Neural cell (in vitro differentiated cells): ENCODE results near the gene KRTAP10-10. TPM values are rescaled to one million over a fixed set of nuclear protein-coding genes. Genes with fewer than 3 reads are reported as not detected.

Source experiments
- H2AFZ ChIP-seq: fragments of 200-600, 300-800 bp; sonication (generic), shearing (Covaris generic); 2 replicates; pipeline ENCODE4 v1.6.0; 2014; ENCODE audit warnings: low read depth, mild to moderate bottlenecking, antibody characterized with exemption, low read length, moderate library complexity
- H3F3A ChIP-seq: fragments of 200-600 bp; shearing (Covaris generic); 2 replicates; pipeline ENCODE4 v1.6.1; 2016; ENCODE audit warnings: mild to moderate bottlenecking, moderate library complexity, mixed read lengths, antibody characterized with exemption, low read length; ENCODE audit not compliant: insufficient read depth, poor library complexity, severe bottlenecking
- H3K27ac ChIP-seq: fragments of 200-600, 300-800 bp; sonication (generic), shearing (Covaris generic); 2 replicates; pipeline ENCODE4 v1.5.1; 2014; ENCODE audit warnings: mild to moderate bottlenecking, low read length, moderate library complexity
- H3K27me3 ChIP-seq: fragments of 300-800, 200-600 bp; sonication (generic), shearing (Covaris generic); 2 replicates; pipeline ENCODE4 v1.6.0; 2014; ENCODE audit warnings: mild to moderate bottlenecking, low read depth, low read length, moderate library complexity; ENCODE audit not compliant: insufficient read depth
- H3K36me3 ChIP-seq: fragments of 300-800, 200-600 bp; sonication (generic), shearing (Covaris generic); 2 replicates; pipeline ENCODE4 v1.5.1; 2014; ENCODE audit warnings: mild to moderate bottlenecking, antibody characterized with exemption, low read length, moderate library complexity; ENCODE audit not compliant: insufficient read depth
- H3K4me2 ChIP-seq: fragments of 300-800, 200-600 bp; sonication (generic), shearing (Covaris generic); 2 replicates; pipeline ENCODE4 v1.6.0; 2014; ENCODE audit warnings: mild to moderate bottlenecking, low read length
- H3K4me3 ChIP-seq: fragments of 300-800, 200-600 bp; sonication (generic), shearing (Covaris generic); 2 replicates; pipeline ENCODE4 v1.5.1; 2014; ENCODE audit warnings: mild to moderate bottlenecking, low read length, moderate library complexity
- H3K79me2 ChIP-seq: fragments of 200-600 bp; shearing (Covaris generic); replicated peaks from 2 replicates; pipeline ENCODE4 v1.6.0; 2014; ENCODE audit warnings: mild to moderate bottlenecking, low read length, moderate library complexity; ENCODE audit not compliant: insufficient read depth
- H3K9ac ChIP-seq: fragments of 300-800, 200-600 bp; sonication (generic), shearing (Covaris generic); 2 replicates; pipeline ENCODE4 v1.6.1; 2016; ENCODE audit warnings: mild to moderate bottlenecking, low read length, mixed read lengths
- H3K9me2 ChIP-seq: fragments of 200-600 bp; shearing (Covaris generic); 2 replicates; pipeline ENCODE4 v1.6.1; 2016; ENCODE audit warnings: mild to moderate bottlenecking, low read length, mixed read lengths; ENCODE audit not compliant: insufficient read depth
- H3K9me3 ChIP-seq: fragments of 200-600, 300-800 bp; sonication (generic), shearing (Covaris generic); 2 replicates; pipeline ENCODE4 v1.6.1; 2016; ENCODE audit warnings: mild to moderate bottlenecking, mixed run types, low read length, moderate library complexity, mixed read lengths
- H4K20me1 ChIP-seq: fragments of 200-600 bp; shearing (Covaris generic); 2 replicates; pipeline ENCODE4 v1.6.1; 2016; ENCODE audit warnings: mild to moderate bottlenecking, mixed run types; ENCODE audit not compliant: insufficient read depth
- EP300 ChIP-seq: fragments of 450-650 bp; conservative IDR thresholded peaks from 2 replicates; pipeline ENCODE4 v1.6.1; 2014; ENCODE audit warnings: antibody characterized with exemption, mild to moderate bottlenecking, moderate library complexity; ENCODE audit not compliant: poor library complexity, severe bottlenecking
- EZH2 ChIP-seq: fragments of 200-600, 300-800 bp; shearing (Covaris generic), sonication (generic); IDR thresholded peaks from 2 replicates; pipeline ENCODE4 v1.6.1; 2014; ENCODE audit warnings: antibody characterized with exemption, low read length, borderline replicate concordance, mild to moderate bottlenecking; ENCODE audit not compliant: insufficient read depth, poor library complexity, severe bottlenecking
- MXI1 ChIP-seq: fragments of 450-650 bp; conservative IDR thresholded peaks from 2 replicates; pipeline ENCODE4 v1.6.1; 2014; ENCODE audit warnings: antibody characterized with exemption, mild to moderate bottlenecking; ENCODE audit not compliant: poor library complexity, severe bottlenecking
- POLR2AphosphoS5 ChIP-seq: IDR thresholded peaks from 2 replicates; pipeline ENCODE4 v1.6.1; 2012
- RAD21 ChIP-seq: fragments of 450-650 bp; conservative IDR thresholded peaks from 2 replicates; pipeline ENCODE4 v1.6.1; 2014; ENCODE audit warnings: antibody characterized with exemption, mild to moderate bottlenecking, moderate library complexity
- SMC3 ChIP-seq: fragments of 450-650 bp; conservative IDR thresholded peaks from 2 replicates; pipeline ENCODE4 v1.6.1; 2014; ENCODE audit warnings: antibody characterized with exemption, mild to moderate bottlenecking, moderate library complexity; ENCODE audit not compliant: poor library complexity
- TAF1 ChIP-seq: IDR thresholded peaks from 2 replicates; pipeline ENCODE4 v1.6.1; 2012; ENCODE audit warnings: low read depth
- polyA plus RNA-seq: library from polyadenylated mRNA; depleted of rRNA; stranded (reverse); fragments of >200 nt; gene quantifications from 2 replicates; pipeline ENCODE4 v1.2.3, GENCODE V29; 2014
- TF ChIP-seq, protein P1 (sequence below): fragments of 450-650 bp; IDR thresholded peaks from 2 replicates; pipeline ENCODE4 v1.5.1; 2014; ENCODE audit warnings: antibody characterized with exemption, mild to moderate bottlenecking, moderate library complexity; ENCODE audit not compliant: poor library complexity, severe bottlenecking
- TF ChIP-seq, protein P2 (sequence below): IDR thresholded peaks from 2 replicates; pipeline ENCODE4 v1.6.1; 2012; ENCODE audit warnings: borderline replicate concordance

Gene KRTAP10-10
- polyA plus RNA-seq, 1 donor from 2014 or later: not detected

DNA sequence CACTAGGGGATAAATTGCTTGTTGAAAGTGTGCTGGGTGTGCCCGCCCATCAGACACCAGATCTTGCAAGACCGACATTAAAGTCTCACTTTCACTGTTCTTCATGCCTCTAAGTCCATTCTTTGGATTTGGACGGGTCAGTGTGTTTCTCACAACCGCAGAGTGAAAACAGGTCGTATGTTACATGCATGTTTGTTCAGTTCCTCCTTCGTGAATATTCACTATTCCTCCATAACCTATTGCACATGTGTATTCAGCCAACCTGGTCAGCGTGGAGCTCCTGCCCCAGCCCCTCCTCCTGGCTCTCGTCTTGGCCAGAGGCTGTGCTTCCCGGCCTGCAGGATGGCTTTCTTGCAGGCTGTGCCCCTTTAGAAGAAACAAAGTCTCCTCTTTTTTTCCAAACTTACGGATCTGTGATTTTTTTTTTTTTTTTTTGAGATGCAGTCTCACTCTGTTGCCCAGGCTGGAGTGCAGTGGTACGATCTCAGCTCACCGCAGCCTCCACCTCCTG, 42.7 kb upstream of the KRTAP10-10 start:
- no peak overlapping the region for H3K9ac ChIP-seq
- H3K27me3 ChIP-seq: no peaks in the 10 kb centered on the region
- H3K79me2 ChIP-seq: no peaks in the 10 kb centered on the region
- H3K9me3 ChIP-seq: no peaks in the 10 kb centered on the region
- no peaks in the 10 kb centered on the region for H3K9me2 ChIP-seq
- no peak for TF ChIP-seq EZH2
- no peak for TF ChIP-seq EP300
- TF ChIP-seq, protein P1, sequence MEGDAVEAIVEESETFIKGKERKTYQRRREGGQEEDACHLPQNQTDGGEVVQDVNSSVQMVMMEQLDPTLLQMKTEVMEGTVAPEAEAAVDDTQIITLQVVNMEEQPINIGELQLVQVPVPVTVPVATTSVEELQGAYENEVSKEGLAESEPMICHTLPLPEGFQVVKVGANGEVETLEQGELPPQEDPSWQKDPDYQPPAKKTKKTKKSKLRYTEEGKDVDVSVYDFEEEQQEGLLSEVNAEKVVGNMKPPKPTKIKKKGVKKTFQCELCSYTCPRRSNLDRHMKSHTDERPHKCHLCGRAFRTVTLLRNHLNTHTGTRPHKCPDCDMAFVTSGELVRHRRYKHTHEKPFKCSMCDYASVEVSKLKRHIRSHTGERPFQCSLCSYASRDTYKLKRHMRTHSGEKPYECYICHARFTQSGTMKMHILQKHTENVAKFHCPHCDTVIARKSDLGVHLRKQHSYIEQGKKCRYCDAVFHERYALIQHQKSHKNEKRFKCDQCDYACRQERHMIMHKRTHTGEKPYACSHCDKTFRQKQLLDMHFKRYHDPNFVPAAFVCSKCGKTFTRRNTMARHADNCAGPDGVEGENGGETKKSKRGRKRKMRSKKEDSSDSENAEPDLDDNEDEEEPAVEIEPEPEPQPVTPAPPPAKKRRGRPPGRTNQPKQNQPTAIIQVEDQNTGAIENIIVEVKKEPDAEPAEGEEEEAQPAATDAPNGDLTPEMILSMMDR: no peak
- no peak overlapping the region for H3K4me3 ChIP-seq
- no peaks in the 10 kb centered on the region for H4K20me1 ChIP-seq
- no peak overlapping the region for H3K4me2 ChIP-seq
- H3K27ac ChIP-seq: no peak overlapping the region
- H2AFZ ChIP-seq: no peak overlapping the region
- H3K36me3 ChIP-seq: no peaks in the 10 kb centered on the region
- H3F3A ChIP-seq: no peaks in the 10 kb centered on the region

DNA sequence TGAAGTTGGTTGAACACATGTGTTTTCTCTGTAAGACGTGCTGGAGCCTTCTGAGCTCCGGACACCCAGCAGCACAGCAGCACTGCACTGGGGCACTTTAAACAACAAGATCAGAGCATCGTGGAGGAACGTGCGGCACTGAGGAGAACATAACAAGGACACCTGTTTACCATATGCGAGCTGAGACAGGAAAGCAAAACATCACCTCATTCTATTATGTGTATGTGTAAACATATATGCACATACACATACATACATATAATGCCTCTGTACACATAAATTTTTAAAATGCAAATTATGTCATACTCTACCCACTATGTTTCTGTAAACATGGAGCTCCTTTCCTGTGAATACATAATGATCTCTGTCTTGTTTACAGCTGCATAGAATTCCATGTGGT, 41.6 kb upstream of the KRTAP10-10 start:
- Histone ChIP-seq H3K4me3 (no peak overlapping the region), H3F3A (no peaks in the 10 kb centered on the region), H3K4me2 (no peak overlapping the region), H3K79me2 (no peaks in the 10 kb centered on the region), H3K27me3 (no peaks in the 10 kb centered on the region), H3K9ac (no peak overlapping the region), H3K36me3 (no peaks in the 10 kb centered on the region), H3K9me3 (no peaks in the 10 kb centered on the region), H4K20me1 (no peaks in the 10 kb centered on the region), H3K27ac (no peak overlapping the region), H3K9me2 (no peaks in the 10 kb centered on the region), H2AFZ (no peak overlapping the region)
- TF ChIP-seq SMC3 (no peak), MXI1 (no peak), EP300 (no peak), RAD21 (no peak), POLR2AphosphoS5 (no peak), TAF1 (no peak), EZH2 (no peak)
- TF ChIP-seq, protein P1: no peak
- TF ChIP-seq, protein P2, sequence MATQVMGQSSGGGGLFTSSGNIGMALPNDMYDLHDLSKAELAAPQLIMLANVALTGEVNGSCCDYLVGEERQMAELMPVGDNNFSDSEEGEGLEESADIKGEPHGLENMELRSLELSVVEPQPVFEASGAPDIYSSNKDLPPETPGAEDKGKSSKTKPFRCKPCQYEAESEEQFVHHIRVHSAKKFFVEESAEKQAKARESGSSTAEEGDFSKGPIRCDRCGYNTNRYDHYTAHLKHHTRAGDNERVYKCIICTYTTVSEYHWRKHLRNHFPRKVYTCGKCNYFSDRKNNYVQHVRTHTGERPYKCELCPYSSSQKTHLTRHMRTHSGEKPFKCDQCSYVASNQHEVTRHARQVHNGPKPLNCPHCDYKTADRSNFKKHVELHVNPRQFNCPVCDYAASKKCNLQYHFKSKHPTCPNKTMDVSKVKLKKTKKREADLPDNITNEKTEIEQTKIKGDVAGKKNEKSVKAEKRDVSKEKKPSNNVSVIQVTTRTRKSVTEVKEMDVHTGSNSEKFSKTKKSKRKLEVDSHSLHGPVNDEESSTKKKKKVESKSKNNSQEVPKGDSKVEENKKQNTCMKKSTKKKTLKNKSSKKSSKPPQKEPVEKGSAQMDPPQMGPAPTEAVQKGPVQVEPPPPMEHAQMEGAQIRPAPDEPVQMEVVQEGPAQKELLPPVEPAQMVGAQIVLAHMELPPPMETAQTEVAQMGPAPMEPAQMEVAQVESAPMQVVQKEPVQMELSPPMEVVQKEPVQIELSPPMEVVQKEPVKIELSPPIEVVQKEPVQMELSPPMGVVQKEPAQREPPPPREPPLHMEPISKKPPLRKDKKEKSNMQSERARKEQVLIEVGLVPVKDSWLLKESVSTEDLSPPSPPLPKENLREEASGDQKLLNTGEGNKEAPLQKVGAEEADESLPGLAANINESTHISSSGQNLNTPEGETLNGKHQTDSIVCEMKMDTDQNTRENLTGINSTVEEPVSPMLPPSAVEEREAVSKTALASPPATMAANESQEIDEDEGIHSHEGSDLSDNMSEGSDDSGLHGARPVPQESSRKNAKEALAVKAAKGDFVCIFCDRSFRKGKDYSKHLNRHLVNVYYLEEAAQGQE: no peak
